GM19025 (cell line): ENCODE data around the gene DKC1.
"Not testable (repeated sequence)": the region's sequence is repeated elsewhere in the genome, so short reads cannot be mapped to it uniquely, and the experiment has no call there.

Source experiments
- ATAC-seq: cut with Tn5 transposase; IDR thresholded peaks from one replicate; pipeline ENCODE4 v1.9.1; 2021; ENCODE audit warnings: mild to moderate bottlenecking, low read depth, moderate library complexity; ENCODE audit not compliant: unreplicated experiment

Gene DKC1

GRCh38 chrX:154815274-154815818, 52.7 kb downstream of the DKC1 start:
- no peak for ATAC-seq

- not testable (repeated sequence) for ATAC-seq
These were observed 53.7 kb downstream of the DKC1 start for GRCh38 chrX:154816326-154816898.

- not testable (repeated sequence) for ATAC-seq
These were observed 54.5 kb downstream of the DKC1 start for GRCh38 chrX:154817048-154817618.

GRCh38 chrX:154818916-154819770, 56.5 kb downstream of the DKC1 start:
- ATAC-seq = no peak

- no peak for ATAC-seq
These were observed 57.2 kb downstream of the DKC1 start for GRCh38 chrX:154819771-154820341.

- ATAC-seq = no peak
These were observed 58.9 kb downstream of the DKC1 start for GRCh38 chrX:154821523-154821922.

GRCh38 chrX:154822029-154822428, 59.4 kb downstream of the DKC1 start:
- ATAC-seq = no peak

GRCh38 chrX:154824638-154825037, 62.0 kb downstream of the DKC1 start:
- no peak for ATAC-seq

- ATAC-seq = not testable (repeated sequence)
These were observed 62.9 kb downstream of the DKC1 start for GRCh38 chrX:154825586-154825985.
